Measurements from ENCODE around the gene NAA38.

Gene NAA38

DNA sequence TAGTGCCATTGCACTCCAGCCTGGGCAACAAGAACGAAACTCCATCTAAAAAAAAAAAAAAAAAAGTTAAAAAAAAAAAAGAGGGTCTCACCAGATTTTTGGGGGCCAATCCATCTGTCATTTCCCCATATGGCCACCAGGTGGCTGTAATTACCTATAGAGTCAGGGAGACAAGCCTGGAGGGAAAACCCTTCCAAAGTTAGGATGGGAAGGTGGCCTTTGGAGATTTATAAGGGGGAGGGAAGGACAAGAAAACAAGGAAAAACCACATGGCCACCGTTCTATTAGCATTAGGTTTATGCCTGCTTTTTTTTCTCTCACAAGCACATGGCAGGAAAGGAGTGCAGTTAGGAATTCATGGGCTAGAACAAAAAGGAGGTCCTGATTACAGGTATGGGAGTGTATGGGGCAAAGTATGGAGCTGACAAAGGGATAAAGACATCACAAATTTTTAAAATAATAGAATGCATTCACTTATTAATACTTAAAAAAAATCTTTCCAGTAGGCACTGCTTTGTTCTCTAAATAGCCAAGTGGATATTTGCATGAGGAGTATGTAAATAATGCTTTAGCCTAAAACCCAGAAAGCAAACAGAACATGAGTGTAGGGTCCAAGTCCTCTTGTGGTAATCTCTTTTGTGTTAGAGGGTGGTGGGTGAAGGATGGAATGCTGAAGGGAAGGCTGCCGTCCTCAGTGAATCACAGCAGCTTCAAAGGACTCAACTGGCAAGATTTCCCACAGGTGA is 5.5 kb upstream of the NAA38 start:
- ATAC-seq = no peak
- Mint-ChIP-seq H3K27ac (no peak overlapping the region), H3K4me3 (no peak overlapping the region), H3K4me1 (peaks cover 23% of the 10 kb centered on the region), H3K27me3 (no peaks in the 10 kb centered on the region), H3K36me3 (ENCODE audit: low read depth) (peaks cover 30% of the 10 kb centered on the region), H3K9me3 (no peaks in the 10 kb centered on the region)
- peak; percentile 61 for DNase-seq

DNA sequence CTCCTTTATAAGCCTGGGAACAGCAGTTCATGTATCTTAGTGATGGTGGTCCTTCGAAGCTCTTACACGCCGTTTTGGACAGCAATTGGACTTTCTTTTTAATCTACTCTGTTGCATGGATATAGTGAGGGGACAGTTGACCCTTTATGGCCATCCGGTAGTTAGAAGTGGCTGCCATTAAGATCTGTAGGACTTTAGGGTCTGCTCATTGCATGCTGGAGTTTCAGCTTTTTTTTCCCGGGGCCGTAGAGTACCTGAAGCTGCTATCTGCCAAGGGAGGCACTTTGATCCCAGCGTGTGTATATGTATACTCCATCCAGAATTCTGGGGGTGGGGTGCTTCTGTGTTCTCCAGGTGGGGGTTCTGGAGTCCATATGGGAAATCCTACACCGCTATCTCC is 1.7 kb upstream of the NAA38 start:
- peaks cover 19% of the 10 kb centered on the region for H3K36me3 Mint-ChIP-seq (ENCODE audit: low read depth)
- no peak overlapping the region for H3K27ac Mint-ChIP-seq
- H3K4me3 Mint-ChIP-seq = no peak overlapping the region

DNA sequence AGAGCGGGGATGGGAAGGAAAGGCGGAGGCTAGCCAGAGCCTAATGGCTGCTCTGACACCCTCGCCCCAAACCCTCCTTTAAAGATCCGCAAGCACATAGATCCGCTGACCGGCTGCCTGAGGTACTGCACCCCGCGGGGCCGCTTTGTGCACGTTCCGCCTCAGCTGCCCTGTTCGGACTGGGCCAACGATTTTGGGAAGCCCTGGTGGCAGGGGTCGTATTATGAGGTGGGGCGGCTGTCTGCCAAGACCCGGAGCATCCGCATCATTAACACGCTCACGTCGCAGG is 1.1 kb upstream of the NAA38 start:
- no peaks in the 10 kb centered on the region for H3K27me3 Mint-ChIP-seq
- ATAC-seq = no peak
- H3K36me3 Mint-ChIP-seq (ENCODE audit: low read depth) = peaks cover 23% of the 10 kb centered on the region
- no peak overlapping the region for H3K27ac Mint-ChIP-seq
- DNase-seq = peak; percentile 52
- H3K9me3 Mint-ChIP-seq = no peaks in the 10 kb centered on the region
- H3K4me1 Mint-ChIP-seq = peaks cover 12% of the 10 kb centered on the region
- no peak overlapping the region for H3K4me3 Mint-ChIP-seq

More for the DNA sequence above, 1.7 kb upstream of the NAA38 start:
- ATAC-seq (no peak), DNase-seq (no peak)
- Mint-ChIP-seq H3K9me3 (no peaks in the 10 kb centered on the region), H3K27me3 (no peaks in the 10 kb centered on the region), H3K4me1 (peaks cover 8% of the 10 kb centered on the region)

DNA sequence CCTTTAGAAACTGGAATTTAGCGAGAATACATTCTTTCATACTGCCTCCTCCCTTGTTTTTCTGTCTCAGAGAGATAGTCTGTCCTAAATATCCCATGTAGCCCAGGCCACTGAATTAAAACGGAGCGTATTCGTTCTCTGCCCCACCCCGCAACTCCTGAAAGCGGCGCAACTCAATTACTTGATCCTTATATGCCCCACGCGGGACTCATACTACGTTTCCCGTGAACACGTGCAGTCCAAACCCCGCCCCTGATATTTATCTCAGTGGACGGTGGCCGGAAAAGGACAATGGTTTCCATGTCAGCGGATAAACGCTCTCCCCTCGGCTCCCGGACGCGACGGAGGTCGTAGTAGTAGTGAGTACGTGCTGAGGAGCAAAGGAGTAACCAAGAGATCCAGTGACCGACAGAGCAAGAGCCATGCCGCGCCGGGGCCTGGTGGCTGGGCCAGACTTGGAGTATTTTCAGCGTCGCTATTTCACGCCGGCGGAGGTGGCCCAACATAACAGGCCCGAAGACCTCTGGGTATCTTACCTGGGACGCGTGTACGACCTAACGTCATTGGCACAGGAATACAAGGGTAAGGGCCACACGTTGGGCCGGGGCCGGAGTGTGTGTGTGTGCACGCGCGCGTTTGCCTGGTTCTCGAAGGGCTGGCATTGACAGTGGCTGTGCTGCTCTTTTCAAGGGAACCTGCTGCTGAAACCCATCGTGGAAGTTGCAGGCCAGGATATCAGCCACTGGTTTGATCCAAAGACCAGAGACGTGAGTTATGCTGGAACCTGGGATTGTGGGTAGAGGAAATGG is 558 bp upstream of the NAA38 start, which contains the start of gene CYB5D1:
CYB5D1 (plus strand) TSS at position 291 of the 809 bp plus-strand sequence; CDS start at position 423, 132 bp downstream.
- H3K9me3 Mint-ChIP-seq = no peaks in the 10 kb centered on the region
- H3K36me3 Mint-ChIP-seq (ENCODE audit: low read depth) = peaks cover 25% of the 10 kb centered on the region
- DNase-seq (peak; percentile 87), ATAC-seq (peak; percentile 31)
- H3K27ac Mint-ChIP-seq = no peak within 1 kb of the TSS
- no peaks in the 10 kb centered on the region for H3K27me3 Mint-ChIP-seq
- no peak within 1 kb of the TSS for H3K4me3 Mint-ChIP-seq
- H3K4me1 Mint-ChIP-seq = peaks cover 12% of the 10 kb centered on the region

DNA sequence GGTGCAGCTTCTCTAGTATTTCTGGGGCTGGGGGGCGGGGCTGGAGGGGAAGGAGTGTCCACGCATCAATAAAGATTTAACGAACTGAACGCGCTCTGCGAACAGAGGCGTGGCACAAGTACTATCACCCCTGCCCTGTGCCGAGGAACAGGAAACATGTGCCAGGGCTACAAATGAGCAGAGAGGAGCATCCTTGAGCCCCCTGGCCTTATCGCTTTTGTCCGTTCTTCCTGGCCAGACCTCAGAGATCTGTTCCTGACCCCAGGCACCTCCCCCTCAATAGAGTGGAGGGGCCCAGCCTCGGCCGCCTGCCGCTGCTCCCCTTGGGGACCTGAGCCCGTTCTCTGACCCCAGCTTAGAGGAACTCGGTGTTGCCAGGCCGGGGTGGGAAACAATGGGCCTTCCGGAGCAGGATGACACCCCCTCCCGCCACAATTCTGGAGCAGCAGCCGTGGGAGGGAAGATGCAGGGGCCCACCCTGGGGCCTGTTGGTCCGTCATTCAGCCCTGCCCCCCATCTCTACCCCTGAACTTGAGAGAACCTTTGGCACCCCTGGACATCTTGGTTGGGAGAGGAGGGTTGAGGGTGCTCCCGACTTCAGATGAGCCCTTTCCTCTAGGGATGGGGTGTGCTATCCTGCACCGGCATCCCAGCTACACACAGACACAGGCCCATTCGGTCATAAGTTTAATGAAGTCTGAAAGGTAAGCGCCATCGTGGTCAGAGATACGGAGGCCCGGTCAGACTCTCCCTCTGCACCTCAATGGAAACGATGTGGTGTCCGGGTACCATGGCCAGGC is 1.1 kb downstream of the NAA38 start:
- Mint-ChIP-seq H3K27ac (no peak overlapping the region), H3K4me3 (no peak overlapping the region), H3K9me3 (no peaks in the 10 kb centered on the region), H3K27me3 (no peaks in the 10 kb centered on the region), H3K4me1 (peaks cover 21% of the 10 kb centered on the region), H3K36me3 (ENCODE audit: low read depth) (peaks cover 32% of the 10 kb centered on the region)
- no peak for DNase-seq
- no peak for ATAC-seq

DNA sequence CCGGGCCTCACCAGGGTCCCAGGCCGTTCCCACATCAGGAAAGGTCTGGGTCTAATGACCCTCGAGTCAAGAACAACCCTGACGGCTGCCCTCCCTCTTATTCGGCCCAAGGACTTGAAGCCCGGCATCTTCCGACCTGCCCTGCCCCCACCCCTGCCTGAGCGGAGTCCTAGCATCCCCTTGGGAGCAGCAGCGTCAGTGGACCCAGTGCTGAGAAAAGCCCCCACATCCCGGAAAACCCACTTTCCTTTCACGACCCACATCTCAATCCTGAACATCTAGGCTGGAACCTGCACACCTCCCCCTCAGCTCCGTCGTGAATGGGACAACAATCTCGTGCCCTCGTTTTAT is 1.7 kb downstream of the NAA38 start:
- no peak overlapping the region for H3K4me3 Mint-ChIP-seq
- H3K36me3 Mint-ChIP-seq (ENCODE audit: low read depth) = peaks cover 37% of the 10 kb centered on the region
- H3K27ac Mint-ChIP-seq = no peak overlapping the region
- no peaks in the 10 kb centered on the region for H3K27me3 Mint-ChIP-seq
- H3K4me1 Mint-ChIP-seq = peaks cover 27% of the 10 kb centered on the region
- no peak for DNase-seq
- no peaks in the 10 kb centered on the region for H3K9me3 Mint-ChIP-seq
- no peak for ATAC-seq

DNA sequence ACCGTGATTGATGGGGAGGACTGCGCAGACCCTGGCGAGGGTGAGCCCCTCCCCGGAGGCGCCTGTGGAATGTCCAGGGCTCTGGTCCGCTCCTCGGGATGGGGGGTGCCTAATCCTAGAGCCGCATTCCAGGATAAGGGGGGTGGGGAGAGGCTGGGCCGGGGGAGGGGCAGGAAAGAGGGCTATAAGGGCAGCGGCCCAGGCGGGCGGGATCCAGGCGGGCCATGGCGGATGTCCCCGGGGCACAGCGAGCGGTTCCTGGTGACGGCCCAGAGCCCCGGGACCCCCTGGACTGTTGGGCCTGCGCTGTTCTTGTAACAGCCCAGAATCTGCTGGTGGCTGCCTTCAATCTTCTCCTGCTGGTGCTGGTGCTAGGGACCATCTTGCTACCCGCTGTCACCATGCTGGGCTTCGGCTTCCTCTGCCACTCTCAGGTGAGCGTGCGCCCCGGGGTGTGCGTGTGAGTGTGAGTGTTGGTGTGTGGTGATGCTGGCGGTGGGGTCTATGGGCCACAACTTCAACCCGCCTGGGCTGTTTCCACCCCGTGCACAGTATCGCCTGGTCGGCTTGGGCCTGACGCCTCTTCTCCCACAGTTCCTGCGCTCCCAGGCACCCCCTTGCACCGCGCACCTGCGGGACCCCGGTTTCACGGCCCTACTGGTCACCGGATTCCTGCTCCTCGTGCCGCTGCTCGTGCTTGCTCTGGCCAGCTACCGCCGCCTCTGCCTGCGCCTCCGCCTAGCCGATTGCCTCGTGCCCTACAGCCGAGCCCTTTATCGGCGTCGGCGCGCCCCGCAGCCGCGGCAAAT is 2.3 kb downstream of the NAA38 start, which contains the start of gene TMEM88:
TMEM88 (plus strand) TSS at position 216 of the 809 bp plus-strand sequence; CDS start at position 225, 9 bp downstream.
- no peaks in the 10 kb centered on the region for H3K27me3 Mint-ChIP-seq
- H3K4me3 Mint-ChIP-seq = no peak within 1 kb of the TSS
- no peak within 1 kb of the TSS for H3K27ac Mint-ChIP-seq
- ATAC-seq (no peak), DNase-seq (no peak)
- H3K36me3 Mint-ChIP-seq (ENCODE audit: low read depth) = peaks cover 42% of the 10 kb centered on the region
- no peaks in the 10 kb centered on the region for H3K9me3 Mint-ChIP-seq
- peaks cover 32% of the 10 kb centered on the region for H3K4me1 Mint-ChIP-seq

DNA sequence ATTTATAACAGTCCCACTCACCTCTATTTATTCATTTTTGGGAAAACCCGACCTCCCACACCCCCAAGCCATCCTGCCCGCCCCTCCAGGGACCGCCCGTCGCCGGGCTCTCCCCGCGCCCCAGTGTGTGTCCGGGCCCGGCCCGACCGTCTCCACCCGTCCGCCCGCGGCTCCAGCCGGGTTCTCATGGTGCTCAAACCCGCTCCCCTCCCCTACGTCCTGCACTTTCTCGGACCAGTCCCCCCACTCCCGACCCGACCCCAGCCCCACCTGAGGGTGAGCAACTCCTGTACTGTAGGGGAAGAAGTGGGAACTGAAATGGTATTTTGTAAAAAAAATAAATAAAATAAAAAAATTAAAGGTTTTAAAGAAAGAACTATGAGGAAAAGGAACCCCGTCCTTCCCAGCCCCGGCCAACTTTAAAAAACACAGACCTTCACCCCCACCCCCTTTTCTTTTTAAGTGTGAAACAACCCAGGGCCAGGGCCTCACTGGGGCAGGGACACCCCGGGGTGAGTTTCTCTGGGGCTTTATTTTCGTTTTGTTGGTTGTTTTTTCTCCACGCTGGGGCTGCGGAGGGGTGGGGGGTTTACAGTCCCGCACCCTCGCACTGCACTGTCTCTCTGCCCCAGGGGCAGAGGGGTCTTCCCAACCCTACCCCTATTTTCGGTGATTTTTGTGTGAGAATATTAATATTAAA is 3.1 kb downstream of the NAA38 start:
- no peak overlapping the region for H3K4me3 Mint-ChIP-seq
- peaks cover 41% of the 10 kb centered on the region for H3K36me3 Mint-ChIP-seq (ENCODE audit: low read depth)
- no peaks in the 10 kb centered on the region for H3K27me3 Mint-ChIP-seq
- no peaks in the 10 kb centered on the region for H3K9me3 Mint-ChIP-seq
- H3K27ac Mint-ChIP-seq = no peak overlapping the region
- H3K4me1 Mint-ChIP-seq = peaks cover 39% of the 10 kb centered on the region
- no peak for ATAC-seq
- no peak for DNase-seq

DNA sequence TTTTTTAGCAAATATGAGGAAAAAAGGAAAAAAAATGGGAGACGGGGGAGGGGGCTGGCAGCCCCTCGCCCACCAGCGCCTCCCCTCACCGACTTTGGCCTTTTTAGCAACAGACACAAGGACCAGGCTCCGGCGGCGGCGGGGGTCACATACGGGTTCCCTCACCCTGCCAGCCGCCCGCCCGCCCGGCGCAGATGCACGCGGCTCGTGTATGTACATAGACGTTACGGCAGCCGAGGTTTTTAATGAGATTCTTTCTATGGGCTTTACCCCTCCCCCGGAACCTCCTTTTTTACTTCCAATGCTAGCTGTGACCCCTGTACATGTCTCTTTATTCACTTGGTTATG is 3.7 kb downstream of the NAA38 start:
- H3K27me3 Mint-ChIP-seq = no peaks in the 10 kb centered on the region
- DNase-seq (no peak), ATAC-seq (no peak)
- peaks cover 41% of the 10 kb centered on the region for H3K36me3 Mint-ChIP-seq (ENCODE audit: low read depth)
- H3K4me1 Mint-ChIP-seq = peaks cover 39% of the 10 kb centered on the region
- no peaks in the 10 kb centered on the region for H3K9me3 Mint-ChIP-seq
- no peak overlapping the region for H3K4me3 Mint-ChIP-seq
- no peak overlapping the region for H3K27ac Mint-ChIP-seq

DNA sequence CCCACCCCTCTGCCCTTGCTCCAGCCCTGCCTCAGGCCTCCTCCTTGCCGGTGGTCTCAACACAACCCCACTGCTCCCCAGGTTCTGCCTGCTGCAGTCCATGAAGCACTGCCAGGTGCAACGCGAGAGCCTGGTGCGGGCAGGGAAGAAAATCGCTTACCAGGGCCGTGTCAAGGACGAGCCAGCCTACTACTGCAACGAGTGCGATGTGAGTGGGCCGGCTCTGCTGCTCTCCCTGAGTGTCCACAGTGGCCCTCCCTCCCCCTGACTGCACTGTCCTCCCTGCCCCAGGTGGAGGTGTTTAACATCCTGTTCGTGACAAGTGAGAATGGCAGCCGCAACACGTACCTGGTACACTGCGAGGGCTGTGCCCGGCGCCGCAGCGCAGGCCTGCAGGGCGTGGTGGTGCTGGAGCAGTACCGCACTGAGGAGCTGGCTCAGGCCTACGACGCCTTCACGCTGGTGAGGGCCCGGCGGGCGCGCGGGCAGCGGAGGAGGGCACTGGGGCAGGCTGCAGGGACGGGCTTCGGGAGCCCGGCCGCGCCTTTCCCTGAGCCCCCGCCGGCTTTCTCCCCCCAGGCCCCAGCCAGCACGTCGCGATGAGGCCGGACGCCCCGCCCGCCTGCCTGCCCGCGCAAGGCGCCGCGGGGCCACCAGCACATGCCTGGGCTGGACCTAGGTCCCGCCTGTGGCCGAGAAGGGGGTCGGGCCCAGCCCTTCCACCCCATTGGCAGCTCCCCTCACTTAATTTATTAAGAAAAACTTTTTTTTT is 4.3 kb downstream of the NAA38 start:
- H3K36me3 Mint-ChIP-seq (ENCODE audit: low read depth) = peaks cover 43% of the 10 kb centered on the region
- no peaks in the 10 kb centered on the region for H3K9me3 Mint-ChIP-seq
- DNase-seq (no peak), ATAC-seq (no peak)
- H3K4me1 Mint-ChIP-seq = peaks cover 42% of the 10 kb centered on the region
- no peak overlapping the region for H3K4me3 Mint-ChIP-seq
- H3K27me3 Mint-ChIP-seq = no peaks in the 10 kb centered on the region
- no peak overlapping the region for H3K27ac Mint-ChIP-seq

DNA sequence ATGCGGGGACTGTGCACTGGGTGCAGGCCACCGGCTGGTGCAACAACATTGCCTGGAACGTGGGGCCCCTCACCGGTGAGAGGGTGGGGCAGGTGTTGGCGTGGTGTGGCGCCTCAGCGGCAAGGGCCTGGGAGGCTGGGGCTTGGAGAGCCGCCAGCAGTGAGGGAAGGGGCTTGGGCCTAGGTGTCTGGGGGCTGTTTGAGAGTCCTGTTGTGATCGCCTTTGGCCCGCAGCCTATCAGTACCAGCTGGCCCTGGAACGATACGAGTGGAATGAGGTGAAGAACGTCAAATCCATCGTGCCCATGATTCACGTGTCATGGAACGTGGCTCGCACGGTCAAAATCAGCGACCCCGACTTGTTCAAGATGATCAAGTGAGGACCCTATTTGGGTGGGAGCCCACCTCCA is 5.1 kb downstream of the NAA38 start:
- H3K27ac Mint-ChIP-seq = peak overlapping the region; percentile 56
- H3K9me3 Mint-ChIP-seq = no peaks in the 10 kb centered on the region
- peak overlapping the region; percentile 74 for H3K4me3 Mint-ChIP-seq
- no peak for ATAC-seq
- peaks cover 44% of the 10 kb centered on the region for H3K36me3 Mint-ChIP-seq (ENCODE audit: low read depth)
- DNase-seq = no peak
- H3K4me1 Mint-ChIP-seq = peaks cover 43% of the 10 kb centered on the region
- H3K27me3 Mint-ChIP-seq = no peaks in the 10 kb centered on the region

DNA sequence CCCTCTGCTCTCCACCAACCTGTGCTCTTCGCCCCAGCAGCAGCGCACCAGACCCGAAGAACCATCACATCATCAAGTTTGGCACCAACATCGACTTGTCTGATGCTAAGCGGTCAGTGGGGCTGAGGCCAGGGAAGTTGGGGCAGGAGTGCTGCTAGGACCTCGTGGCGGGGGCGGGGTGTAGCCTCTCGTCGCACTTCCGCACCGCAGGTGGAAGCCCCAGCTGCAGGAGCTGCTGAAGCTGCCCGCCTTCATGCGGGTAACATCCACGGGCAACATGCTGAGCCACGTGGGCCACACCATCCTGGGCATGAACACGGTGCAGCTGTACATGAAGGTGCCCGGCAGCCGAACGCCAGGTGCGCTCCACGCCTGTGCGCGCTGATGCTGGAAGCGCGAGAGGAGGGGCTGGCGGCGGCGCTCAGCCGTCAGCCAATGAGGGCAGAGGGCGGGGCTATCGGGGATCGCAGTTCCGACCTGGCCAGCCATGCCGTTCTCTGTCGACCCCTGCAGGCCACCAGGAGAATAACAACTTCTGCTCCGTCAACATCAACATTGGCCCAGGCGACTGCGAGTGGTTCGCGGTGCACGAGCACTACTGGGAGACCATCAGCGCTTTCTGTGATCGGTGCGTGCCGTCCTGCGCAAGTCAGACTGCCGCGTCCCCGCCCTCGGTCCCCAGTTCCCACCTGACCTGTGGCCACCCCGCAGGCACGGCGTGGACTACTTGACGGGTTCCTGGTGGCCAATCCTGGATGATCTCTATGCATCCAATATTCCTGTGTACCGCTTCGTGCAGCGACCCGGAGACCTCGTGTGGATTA is 5.7 kb downstream of the NAA38 start:
- Mint-ChIP-seq H3K4me1 (peaks cover 46% of the 10 kb centered on the region), H3K27ac (peak overlapping the region; percentile 70), H3K36me3 (ENCODE audit: low read depth) (peaks cover 46% of the 10 kb centered on the region), H3K27me3 (no peaks in the 10 kb centered on the region), H3K4me3 (peak overlapping the region; percentile 74), H3K9me3 (no peaks in the 10 kb centered on the region)
- ATAC-seq (peak; percentile 80), DNase-seq (peak; percentile 96)
